Peyer's patch (tissue), 4 donors: ENCODE measurements around the gene PTGES.

Source experiments
- POLR2A ChIP-seq, 2 donors: fragments of 450-650 bp; IDR thresholded peaks; one replicate each; pipeline ENCODE4 v1.5.1; 2017; ENCODE audit warnings: antibody characterized with exemption in 2 of 2, mild to moderate bottlenecking in 2 of 2, moderate library complexity in 2 of 2
- TF ChIP-seq, protein P1 (sequence below), 6 experiments: fragments of 450-650 bp in 4 of 6; fragments of 200-600 bp in 2 of 6; sonication (generic) in 1 of 6; IDR thresholded peaks; one replicate each; pipeline ENCODE4 v1.5.1; 2017 to 2019; ENCODE audit warnings: antibody characterized with exemption in 6 of 6, mild to moderate bottlenecking in 3 of 6, moderate library complexity in 1 of 6

DNA sequence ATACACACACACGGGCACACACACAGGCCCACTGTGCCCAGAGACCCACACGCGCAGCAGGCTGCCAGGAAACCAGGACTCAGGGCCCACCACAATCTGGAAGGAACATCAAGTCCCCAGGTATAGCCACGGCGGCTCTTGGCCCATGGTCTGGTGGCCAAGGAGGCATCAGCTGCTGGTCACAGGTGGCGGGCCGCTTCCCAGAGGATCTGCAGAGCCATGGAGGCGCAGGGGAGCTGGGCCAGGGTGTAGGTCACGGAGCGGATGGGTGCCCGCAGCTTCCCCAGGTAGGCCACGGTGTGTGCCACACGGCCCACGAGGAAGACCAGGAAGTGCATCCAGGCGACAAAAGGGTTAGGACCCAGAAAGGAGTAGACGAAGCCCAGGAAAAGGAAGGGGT lies 13.4 kb downstream of the PTGES start:
- TF ChIP-seq POLR2A (IDR thresholded peaks at IDR 0.05), result no peak
- TF ChIP-seq, protein P1, sequence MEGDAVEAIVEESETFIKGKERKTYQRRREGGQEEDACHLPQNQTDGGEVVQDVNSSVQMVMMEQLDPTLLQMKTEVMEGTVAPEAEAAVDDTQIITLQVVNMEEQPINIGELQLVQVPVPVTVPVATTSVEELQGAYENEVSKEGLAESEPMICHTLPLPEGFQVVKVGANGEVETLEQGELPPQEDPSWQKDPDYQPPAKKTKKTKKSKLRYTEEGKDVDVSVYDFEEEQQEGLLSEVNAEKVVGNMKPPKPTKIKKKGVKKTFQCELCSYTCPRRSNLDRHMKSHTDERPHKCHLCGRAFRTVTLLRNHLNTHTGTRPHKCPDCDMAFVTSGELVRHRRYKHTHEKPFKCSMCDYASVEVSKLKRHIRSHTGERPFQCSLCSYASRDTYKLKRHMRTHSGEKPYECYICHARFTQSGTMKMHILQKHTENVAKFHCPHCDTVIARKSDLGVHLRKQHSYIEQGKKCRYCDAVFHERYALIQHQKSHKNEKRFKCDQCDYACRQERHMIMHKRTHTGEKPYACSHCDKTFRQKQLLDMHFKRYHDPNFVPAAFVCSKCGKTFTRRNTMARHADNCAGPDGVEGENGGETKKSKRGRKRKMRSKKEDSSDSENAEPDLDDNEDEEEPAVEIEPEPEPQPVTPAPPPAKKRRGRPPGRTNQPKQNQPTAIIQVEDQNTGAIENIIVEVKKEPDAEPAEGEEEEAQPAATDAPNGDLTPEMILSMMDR (IDR thresholded peaks at IDR 0.05), result no peak
